ENCODE data around the gene SLF2.
A peak's percentile ranks its signal among the peaks of the same experiment; 100 is the strongest.

SLF2 gene

DNA sequence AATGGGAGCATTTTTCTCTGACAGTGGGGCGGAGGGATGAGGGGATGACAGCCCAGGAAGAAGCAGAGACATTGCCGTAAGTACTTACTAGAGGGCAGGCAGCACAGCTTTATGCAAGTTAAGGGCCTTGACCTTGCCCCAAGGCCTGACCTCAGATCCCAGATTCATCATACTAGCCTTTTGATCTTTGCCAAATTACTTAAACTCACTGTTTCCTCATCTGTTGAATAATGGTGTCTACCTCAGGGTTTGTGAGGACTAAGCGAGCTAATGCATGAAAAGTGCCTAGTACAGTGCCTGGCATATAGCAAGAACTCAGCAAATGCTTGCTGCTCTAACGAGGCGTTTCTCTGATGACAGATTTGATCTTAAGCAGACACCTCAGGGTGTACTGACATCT lies 53.1 kb downstream of the SLF2 start:
- H3K4me3 ChIP-seq (ENCODE audit: low read length) = no peak overlapping the region
- H3K9ac ChIP-seq (ENCODE audit: low read depth, low read length) = no peak overlapping the region
- peaks cover 8% of the 10 kb centered on the region for H3K27me3 ChIP-seq (ENCODE audit: insufficient read depth, low read length)
- WGBS = 77% methylated on average over 5 of the region's 5 CpGs
- H3K4me1 ChIP-seq (ENCODE audit: insufficient read depth, low read length) = no peaks in the 10 kb centered on the region
- no peaks in the 10 kb centered on the region for H3K9me3 ChIP-seq (ENCODE audit: insufficient read depth, low read depth, low read length)
- no peak overlapping the region for H3K27ac ChIP-seq (ENCODE audit: low read depth, low read length)
- H3K36me3 ChIP-seq (ENCODE audit: insufficient read depth, low read length) = peaks cover 35% of the 10 kb centered on the region

DNA sequence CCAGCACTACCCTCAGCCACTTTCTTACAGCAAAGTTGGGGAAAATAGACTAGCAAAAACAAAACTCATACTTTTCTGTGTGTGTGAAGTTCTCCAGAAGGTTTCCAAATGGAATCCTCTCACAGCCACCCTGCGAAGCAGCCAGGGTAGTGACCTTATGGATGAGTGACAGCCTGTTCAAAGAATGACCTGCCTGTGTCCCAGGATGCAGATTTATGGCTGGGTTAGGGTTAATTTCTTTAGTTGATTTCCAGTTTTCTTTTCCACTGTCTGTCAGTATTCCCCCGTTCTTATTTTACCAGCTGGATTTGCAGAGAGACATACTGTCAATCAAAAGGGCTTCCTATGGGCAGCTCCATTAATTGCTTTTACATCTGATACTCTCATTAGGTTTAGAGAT lies 54.1 kb downstream of the SLF2 start:
- H3K4me1 ChIP-seq (ENCODE audit: insufficient read depth, low read length) = peaks cover 9% of the 10 kb centered on the region; the same call in 1 of the 2 replicates
- peaks cover 27% of the 10 kb centered on the region for H3K36me3 ChIP-seq (ENCODE audit: insufficient read depth, low read length)
- WGBS = 85% methylated on average over 2 of the region's 2 CpGs
- no peak overlapping the region for H3K27ac ChIP-seq (ENCODE audit: low read depth, low read length)
- no peaks in the 10 kb centered on the region for H3K9me3 ChIP-seq (ENCODE audit: insufficient read depth, low read depth, low read length)
- H3K9ac ChIP-seq (ENCODE audit: low read depth, low read length) = no peak overlapping the region
- H3K27me3 ChIP-seq (ENCODE audit: insufficient read depth, low read length) = peaks cover 8% of the 10 kb centered on the region
- no peak overlapping the region for H3K4me3 ChIP-seq (ENCODE audit: low read length)

DNA sequence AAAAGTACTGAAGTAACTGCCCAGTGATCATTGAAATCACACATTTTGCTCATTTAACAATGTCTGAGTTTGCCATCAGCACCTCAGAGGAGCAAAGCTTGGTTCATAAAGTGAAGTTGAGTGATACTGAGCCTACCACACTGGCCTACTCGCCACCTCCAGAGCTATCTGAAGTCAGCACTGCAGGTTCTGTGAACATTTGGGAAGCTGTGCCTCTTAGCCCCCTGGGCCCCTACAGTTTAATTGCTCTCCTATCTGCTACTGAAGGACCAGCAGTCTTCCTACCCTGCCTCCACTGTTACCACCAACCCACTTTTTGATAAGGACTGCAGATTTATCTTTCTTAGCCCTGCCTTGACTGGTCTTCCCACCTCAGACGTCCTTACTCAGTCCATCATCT lies 54.6 kb downstream of the SLF2 start:
- H3K4me1 ChIP-seq (ENCODE audit: insufficient read depth, low read length) = peaks cover 9% of the 10 kb centered on the region; the same call in 1 of the 2 replicates
- no peaks in the 10 kb centered on the region for H3K9me3 ChIP-seq (ENCODE audit: insufficient read depth, low read depth, low read length)
- no peak overlapping the region for H3K9ac ChIP-seq (ENCODE audit: low read depth, low read length)
- peaks cover 23% of the 10 kb centered on the region for H3K36me3 ChIP-seq (ENCODE audit: insufficient read depth, low read length)
- no peak overlapping the region for H3K27ac ChIP-seq (ENCODE audit: low read depth, low read length)
- WGBS = 81% methylated on average over 2 of the region's 2 CpGs
- H3K4me3 ChIP-seq (ENCODE audit: low read length) = no peak overlapping the region
- peaks cover 8% of the 10 kb centered on the region for H3K27me3 ChIP-seq (ENCODE audit: insufficient read depth, low read length)

GRCh38 chr10:100968062-100968736 lies 55.4 kb downstream of the SLF2 start:
- H3K4me1 ChIP-seq (ENCODE audit: insufficient read depth, low read length) = peaks cover 9% of the 10 kb centered on the region; the same call in 1 of the 2 replicates
- H3K36me3 ChIP-seq (ENCODE audit: insufficient read depth, low read length) = peaks cover 14% of the 10 kb centered on the region
- H3K9ac ChIP-seq (ENCODE audit: low read depth, low read length) = no peak overlapping the region
- peak overlapping the region; percentile 57 for H3K4me3 ChIP-seq (ENCODE audit: low read length)
- H3K9me3 ChIP-seq (ENCODE audit: insufficient read depth, low read depth, low read length) = no peaks in the 10 kb centered on the region
- H3K27me3 ChIP-seq (ENCODE audit: insufficient read depth, low read length) = peaks cover 8% of the 10 kb centered on the region
- H3K27ac ChIP-seq (ENCODE audit: low read depth, low read length) = no peak overlapping the region
- WGBS = 91% methylated on average over 1 of the region's 2 CpGs

DNA sequence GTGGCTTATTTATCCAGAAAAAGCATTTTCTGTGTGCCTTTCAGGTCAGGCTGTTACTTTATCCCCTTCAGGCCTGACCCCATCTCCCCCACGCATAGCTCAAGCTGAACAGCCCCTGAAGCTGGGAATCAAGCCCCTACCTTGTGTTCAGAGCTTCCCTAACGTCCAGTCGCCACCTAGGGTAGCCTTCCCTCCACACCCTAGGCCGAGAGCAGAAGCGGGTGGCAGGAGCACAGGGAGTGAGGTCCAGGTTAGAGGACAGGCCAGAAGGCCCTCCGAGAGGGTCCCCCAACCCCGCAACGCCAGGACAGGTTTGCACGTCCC lies 56.1 kb downstream of the SLF2 start:
- Histone ChIP-seq H3K9me3 (ENCODE audit: insufficient read depth, low read depth, low read length) (no peaks in the 10 kb centered on the region), H3K4me3 (ENCODE audit: low read length) (peak overlapping the region; percentile 57), H3K27me3 (ENCODE audit: insufficient read depth, low read length) (peaks cover 8% of the 10 kb centered on the region), H3K27ac (ENCODE audit: low read depth, low read length) (no peak overlapping the region), H3K36me3 (ENCODE audit: insufficient read depth, low read length) (peaks cover 8% of the 10 kb centered on the region), H3K9ac (ENCODE audit: low read depth, low read length) (peak overlapping the region; percentile 50), H3K4me1 (ENCODE audit: insufficient read depth, low read length) (peaks cover 9% of the 10 kb centered on the region; the same call in 1 of the 2 replicates)
- 16% methylated on average over 9 of the region's 9 CpGs for WGBS

GRCh38 chr10:100969187-100970075 lies 56.7 kb downstream of the SLF2 start, which contains the start of gene SEMA4G:
Gene SEMA4G (plus strand): TSS chr10:100969504. CDS start chr10:100972913, 3,409 bp downstream.
- Histone ChIP-seq H3K27ac (ENCODE audit: low read depth, low read length) (no peak within 1 kb of the TSS), H3K9me3 (ENCODE audit: insufficient read depth, low read depth, low read length) (no peaks in the 10 kb centered on the region), H3K27me3 (ENCODE audit: insufficient read depth, low read length) (peaks cover 8% of the 10 kb centered on the region), H3K4me3 (ENCODE audit: low read length) (peak within 1 kb of the TSS; percentile 57), H3K9ac (ENCODE audit: low read depth, low read length) (peak within 1 kb of the TSS; percentile 65), H3K4me1 (ENCODE audit: insufficient read depth, low read length) (peaks cover 9% of the 10 kb centered on the region; the same call in 1 of the 2 replicates), H3K36me3 (ENCODE audit: insufficient read depth, low read length) (peaks cover 4% of the 10 kb centered on the region; the same call in 1 of the 2 replicates)
- 1% methylated on average over 62 of the region's 70 CpGs for WGBS

- H3K4me3 ChIP-seq (ENCODE audit: low read length) = peak overlapping the region; percentile 57
- H3K9ac ChIP-seq (ENCODE audit: low read depth, low read length) = no peak overlapping the region
- peaks cover 8% of the 10 kb centered on the region for H3K27me3 ChIP-seq (ENCODE audit: insufficient read depth, low read length)
- H3K36me3 ChIP-seq (ENCODE audit: insufficient read depth, low read length) = peaks cover 2% of the 10 kb centered on the region; the same call in 1 of the 2 replicates
- peaks cover 9% of the 10 kb centered on the region; the same call in 1 of the 2 replicates for H3K4me1 ChIP-seq (ENCODE audit: insufficient read depth, low read length)
- WGBS = 26% methylated on average over 8 of the region's 13 CpGs
- H3K9me3 ChIP-seq (ENCODE audit: insufficient read depth, low read depth, low read length) = no peaks in the 10 kb centered on the region
- H3K27ac ChIP-seq (ENCODE audit: low read depth, low read length) = no peak overlapping the region
These were observed 57.5 kb downstream of the SLF2 start for GRCh38 chr10:100970076-100970913.

DNA sequence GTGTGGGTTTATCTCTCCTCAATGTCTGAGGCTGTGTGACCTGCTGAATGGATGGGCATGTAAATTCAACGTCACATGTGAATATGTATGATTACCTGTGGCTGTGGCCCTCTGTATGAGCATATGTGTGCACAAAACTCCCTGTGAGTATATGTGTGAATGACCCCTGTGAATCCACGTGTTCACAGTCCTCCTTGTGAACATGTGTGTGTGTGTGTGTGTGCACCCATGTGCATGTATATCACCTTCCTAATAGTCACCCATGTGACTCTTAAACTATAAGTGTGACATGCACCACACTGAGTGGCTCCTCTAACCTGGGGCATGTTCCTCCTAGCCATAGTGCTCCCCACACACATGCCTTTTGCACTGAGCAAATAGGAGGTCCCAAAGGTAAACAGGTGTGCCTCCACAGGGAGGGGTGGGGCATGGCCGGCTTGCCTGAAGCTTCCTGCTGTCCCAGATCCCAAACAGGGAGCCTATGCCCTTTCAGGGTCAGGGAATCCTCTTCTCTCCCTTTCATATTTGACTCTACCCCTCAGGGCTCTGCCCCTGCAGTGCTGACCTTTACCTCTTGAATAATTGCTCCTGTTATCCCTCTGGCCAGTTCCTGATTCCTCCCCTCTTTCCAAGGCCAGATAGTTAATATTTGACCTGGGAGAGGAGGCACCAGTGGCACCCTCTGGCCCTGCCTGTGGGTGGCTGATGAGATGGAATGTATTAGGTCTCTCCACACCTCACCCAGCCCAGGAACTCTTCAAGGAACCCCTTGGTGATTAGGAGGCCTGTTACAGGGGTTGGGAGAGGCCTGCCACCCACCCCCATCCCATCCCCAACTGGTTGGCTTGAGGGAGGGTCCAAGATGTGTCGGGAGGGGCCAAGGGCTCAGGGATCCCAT lies 58.4 kb downstream of the SLF2 start:
- H3K9me3 ChIP-seq (ENCODE audit: insufficient read depth, low read depth, low read length) = no peaks in the 10 kb centered on the region
- peaks cover 8% of the 10 kb centered on the region for H3K27me3 ChIP-seq (ENCODE audit: insufficient read depth, low read length)
- no peak overlapping the region for H3K9ac ChIP-seq (ENCODE audit: low read depth, low read length)
- 68% methylated on average over 4 of the region's 4 CpGs for WGBS
- H3K36me3 ChIP-seq (ENCODE audit: insufficient read depth, low read length) = no peaks in the 10 kb centered on the region
- H3K4me3 ChIP-seq (ENCODE audit: low read length) = no peak overlapping the region
- peaks cover 9% of the 10 kb centered on the region; the same call in 1 of the 2 replicates for H3K4me1 ChIP-seq (ENCODE audit: insufficient read depth, low read length)
- no peak overlapping the region for H3K27ac ChIP-seq (ENCODE audit: low read depth, low read length)

DNA sequence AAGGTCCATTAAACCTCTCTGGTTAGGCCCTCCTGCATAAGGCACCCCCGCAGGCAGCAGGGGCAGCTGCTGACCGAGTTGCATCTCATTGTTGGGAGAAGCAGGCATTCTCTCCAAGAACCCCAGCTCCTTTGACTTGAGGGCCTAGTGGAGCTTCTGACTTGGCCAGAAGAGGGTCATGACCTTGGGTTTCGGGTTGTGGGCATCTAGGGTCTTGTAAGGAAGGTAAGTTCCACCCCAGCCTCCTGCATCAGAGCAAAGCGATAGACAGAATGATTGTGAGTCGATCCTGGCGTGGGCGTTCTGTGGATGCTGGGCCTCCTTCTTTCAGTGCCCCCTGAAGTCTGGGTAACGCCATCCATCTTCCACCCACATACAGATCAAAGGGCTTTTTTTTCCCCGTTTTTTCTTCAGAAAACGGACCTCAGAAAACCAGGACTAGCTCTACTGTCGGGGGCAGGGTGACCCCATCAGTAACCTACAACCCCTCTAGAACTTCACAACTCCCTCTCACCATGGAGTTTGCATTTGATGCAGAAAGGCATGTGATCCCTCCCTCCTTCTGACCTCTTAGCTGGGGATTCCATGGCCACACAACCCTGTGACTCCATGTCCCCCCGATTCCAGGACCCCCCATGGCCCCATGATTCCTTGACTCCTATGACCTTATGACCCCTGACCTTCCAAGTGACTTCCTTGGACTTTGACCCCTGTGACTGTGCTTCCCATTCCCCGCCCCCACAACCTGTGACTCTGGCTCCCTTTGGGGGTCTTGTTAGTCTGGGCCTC lies 59.5 kb downstream of the SLF2 start:
- peaks cover 8% of the 10 kb centered on the region for H3K27me3 ChIP-seq (ENCODE audit: insufficient read depth, low read length)
- peaks cover 9% of the 10 kb centered on the region; the same call in 1 of the 2 replicates for H3K4me1 ChIP-seq (ENCODE audit: insufficient read depth, low read length)
- WGBS = 83% methylated on average over 13 of the region's 13 CpGs
- no peak overlapping the region for H3K4me3 ChIP-seq (ENCODE audit: low read length)
- H3K9ac ChIP-seq (ENCODE audit: low read depth, low read length) = no peak overlapping the region
- no peaks in the 10 kb centered on the region for H3K36me3 ChIP-seq (ENCODE audit: insufficient read depth, low read length)
- no peak overlapping the region for H3K27ac ChIP-seq (ENCODE audit: low read depth, low read length)
- no peaks in the 10 kb centered on the region for H3K9me3 ChIP-seq (ENCODE audit: insufficient read depth, low read depth, low read length)
